ENCODE data around the gene ABCG4. TPM values are rescaled to one million over a fixed set of nuclear protein-coding genes. Genes with fewer than 3 reads are reported as not detected.

ABCG4 gene
- total RNA-seq, 1 experiment from 2014 or later = 1.9 TPM

- intact Hi-C loops (cut with micrococcal nuclease) = no loop called here
- TF ChIP-seq SRF (IDR thresholded peaks at IDR 0.05; ENCODE audit: low read depth) (no peak), EZH2 (IDR thresholded peaks at IDR 0.05) (no peak), YY1 (IDR thresholded peaks at IDR 0.05; ENCODE audit: extremely low read depth, insufficient replicate concordance, low read depth, low read length) (no peak), ZFX (IDR thresholded peaks at IDR 0.05) (no peak), JUND (IDR thresholded peaks at IDR 0.05) (no peak), CTCF (IDR thresholded peaks at IDR 0.05 in 2 of 3, conservative IDR thresholded peaks at IDR 0.05 in 1 of 3; ENCODE audit: borderline replicate concordance in 1 of 3, insufficient read depth in 1 of 3, low read depth in 2 of 3, low read length in 2 of 3) (no peak), EZH2phosphoT487 (IDR thresholded peaks at IDR 0.05; ENCODE audit: borderline replicate concordance) (no peak), ZNF274 (IDR thresholded peaks at IDR 0.05; ENCODE audit: low read depth, low read length) (no peak), TCF7L2 (IDR thresholded peaks at IDR 0.05; ENCODE audit: borderline replicate concordance, extremely low read depth, insufficient read depth, insufficient read length) (no peak), ELF1 (IDR thresholded peaks at IDR 0.05; ENCODE audit: borderline replicate concordance, low read depth) (no peak), RAD21 (IDR thresholded peaks at IDR 0.05; ENCODE audit: low read depth) (no peak), ATF3 (IDR thresholded peaks at IDR 0.05) (no peak), MAX (IDR thresholded peaks at IDR 0.05) (no peak), FOSL1 (IDR thresholded peaks at IDR 0.05; ENCODE audit: low read depth) (no peak), POLR2AphosphoS5 (IDR thresholded peaks at IDR 0.05; ENCODE audit: low read depth, low read length) (no peak)
- Histone ChIP-seq H3K27ac (ENCODE audit: low read depth, low read length) (no peak overlapping the region), H3K9me2 (ENCODE audit: insufficient read depth) (no peaks in the 10 kb centered on the region), H3K9ac (ENCODE audit: low read length) (no peak overlapping the region), H3K4me3 (replicated peaks in 1 of 2; ENCODE audit: low read depth in 1 of 2, low read length in 2 of 2) (no peak overlapping the region), H4K20me1 (ENCODE audit: insufficient read depth) (no peaks in the 10 kb centered on the region), H3K9me3 (ENCODE audit: control insufficient read depth in 1 of 2, insufficient read depth in 1 of 2, low read depth in 1 of 2, low read length in 2 of 2) (no peaks in the 10 kb centered on the region), H2AFZ (ENCODE audit: low read depth, low read length, poor library complexity, severe bottlenecking) (no peak overlapping the region), H3K36me3 (ENCODE audit: control insufficient read depth in 1 of 2, insufficient read depth in 2 of 2, low read length in 2 of 2) (no peaks in the 10 kb centered on the region), H3K4me1 (ENCODE audit: control insufficient read depth in 1 of 2, insufficient read depth in 2 of 2, low read length in 2 of 2) (peaks cover 4 to 17% of the 10 kb centered on the region in 2 experiments; a peak in 3 of 4 replicates), H3K79me2 (ENCODE audit: insufficient read depth, low read length) (no peaks in the 10 kb centered on the region), H3K27me3 (ENCODE audit: insufficient read depth, low read length) (no peaks in the 10 kb centered on the region), H3K4me2 (ENCODE audit: low read length) (no peak overlapping the region)
- POLR2A ChIA-PET = no interaction called here
- BruUV-seq (replicated peaks) = no TSS peak
- CTCF ChIA-PET = no interaction called here
- RAD21 ChIA-PET (ENCODE audit: low non-redundant PET in 1 of 2, low total read pairs in 2 of 2, uncharacterized antibody in 2 of 2, unreplicated experiment in 2 of 2) = no interaction called here
- no peak for ATAC-seq
- no peak for DNase-seq (ENCODE audit: low read depth, low spot score)
These were observed 39.2 kb downstream of the ABCG4 start for GRCh38 chr11:119188067-119188466.
